Ureter (tissue), 1 donor: ENCODE data around the gene MELTF. TPM values are rescaled to one million over a fixed set of nuclear protein-coding genes. Genes with fewer than 3 reads are reported as not detected.
A peak's percentile ranks its signal among the peaks of the same experiment; 100 is the strongest.

Experiments used
- DNase-seq: peaks from one replicate; pipeline ENCODE4 v3.0.0-alpha.2; 2020; ENCODE audit warnings: low spot score
- total RNA-seq: library from RNA; stranded (reverse); gene quantifications from one replicate; pipeline ENCODE4 v1.2.4, GENCODE V29; 2023
- donor health status: DM: yes; HTN: yes; CAD: no.

Gene MELTF
- total RNA-seq, 1 donor from 2014 or later, result 3.4 TPM

- no peak for DNase-seq
These were observed 2.3 kb downstream of the MELTF start for GRCh38 chr3:197027151-197027895.

- DNase-seq, result no peak
These were observed 3.1 kb downstream of the MELTF start for GRCh38 chr3:197026481-197026866.

- no peak for DNase-seq
These were observed 3.7 kb downstream of the MELTF start for GRCh38 chr3:197025736-197026480.

GRCh38 chr3:197024881-197025735, 4.5 kb downstream of the MELTF start:
- DNase-seq, result no peak

- DNase-seq, result peak; percentile 38
These were observed 5.5 kb downstream of the MELTF start for GRCh38 chr3:197023998-197024651.

GRCh38 chr3:197023241-197023997, 6.2 kb downstream of the MELTF start:
- peak; percentile 40 for DNase-seq

- DNase-seq, result no peak
These were observed 7.0 kb downstream of the MELTF start for GRCh38 chr3:197022405-197023231.

- no peak for DNase-seq
These were observed 7.8 kb downstream of the MELTF start for GRCh38 chr3:197021729-197022404.

- peak; percentile 39 for DNase-seq
These were observed 8.4 kb downstream of the MELTF start for GRCh38 chr3:197021231-197021630.

GRCh38 chr3:197019535-197019934, 10.1 kb downstream of the MELTF start:
- DNase-seq, result no peak

GRCh38 chr3:197019021-197019420, 10.6 kb downstream of the MELTF start:
- DNase-seq, result no peak

GRCh38 chr3:197017003-197017402, 12.6 kb downstream of the MELTF start:
- no peak for DNase-seq

- DNase-seq, result no peak
These were observed 13.6 kb downstream of the MELTF start for GRCh38 chr3:197015790-197016736.

GRCh38 chr3:197014942-197015575, 14.6 kb downstream of the MELTF start:
- no peak for DNase-seq

GRCh38 chr3:197014024-197014423, 15.6 kb downstream of the MELTF start:
- no peak for DNase-seq

- DNase-seq, result no peak
These were observed 17.1 kb downstream of the MELTF start for GRCh38 chr3:197012540-197012883.

- no peak for DNase-seq
These were observed 17.7 kb downstream of the MELTF start for GRCh38 chr3:197011780-197012539.
